Natural killer cell (primary cell): ENCODE results near the gene CAPN5. TPM values are rescaled to one million over a fixed set of nuclear protein-coding genes. Genes with fewer than 3 reads are reported as not detected.

Source experiments
- ATAC-seq, 3 donors: fragments of 150-1000 bp in 2 of 3; fragments of 200-7000 bp in 1 of 3; cut with Tn5 transposase; 1 replicate in 1 of 3; 2 replicates in 2 of 3; pipeline ENCODE4 v1.10.0; 2021; ENCODE audit warnings: mild to moderate bottlenecking in 2 of 3, moderate library complexity in 2 of 3
- DNase-seq, 2 donors: peaks; one replicate each; pipeline versions ENCODE4 v3.0.0 to v3.0.0-alpha.2; 2013 to 2021; ENCODE audit warnings: mixed read lengths in 1 of 2
- H3K27ac ChIP-seq: one replicate; pipeline ENCODE4 v1.5.1; 2013; ENCODE audit warnings: mild to moderate bottlenecking, low read length
- H3K27me3 ChIP-seq: one replicate; pipeline ENCODE4 v1.6.1; 2013; ENCODE audit warnings: low read length; ENCODE audit not compliant: control insufficient read depth, insufficient read depth
- H3K36me3 ChIP-seq: one replicate; pipeline ENCODE4 v1.6.1; 2013; ENCODE audit warnings: low read length; ENCODE audit not compliant: control insufficient read depth, insufficient read depth
- H3K4me1 ChIP-seq: one replicate; pipeline ENCODE4 v1.6.1; 2013; ENCODE audit warnings: low read length; ENCODE audit not compliant: control insufficient read depth, insufficient read depth
- H3K4me3 ChIP-seq: one replicate; pipeline ENCODE4 v1.5.1; 2013; ENCODE audit warnings: low read length
- H3K9me3 ChIP-seq: one replicate; pipeline ENCODE4 v1.6.1; 2013; ENCODE audit warnings: low read length; ENCODE audit not compliant: control insufficient read depth, insufficient read depth
- H3K27ac Mint-ChIP-seq, 2 donors: one replicate each; pipeline ENCODE4 v1.8.0; 2022; ENCODE audit warnings: mild to moderate bottlenecking in 2 of 2, mixed read lengths in 2 of 2, moderate library complexity in 1 of 2
- H3K27me3 Mint-ChIP-seq, 2 donors: one replicate each; pipeline ENCODE4 v1.8.0; 2022; ENCODE audit warnings: low read depth in 2 of 2, mixed read lengths in 2 of 2
- H3K36me3 Mint-ChIP-seq: one replicate; pipeline ENCODE4 v1.8.0; 2022; ENCODE audit warnings: mixed read lengths
- H3K4me1 Mint-ChIP-seq, 2 donors: one replicate each; pipeline ENCODE4 v1.8.0; 2022; ENCODE audit warnings: mixed read lengths in 2 of 2
- H3K4me3 Mint-ChIP-seq: one replicate; pipeline ENCODE4 v1.8.0; 2022; ENCODE audit warnings: mild to moderate bottlenecking, moderate library complexity, mixed read lengths
- H3K9me3 Mint-ChIP-seq, 2 donors: one replicate each; pipeline ENCODE4 v1.8.0; 2022; ENCODE audit warnings: mixed read lengths in 2 of 2
- WGBS: methylation state at CpG from one replicate; pipeline ENCODE4 v1.1.7; 2013; ENCODE audit warnings: missing lambda C conversion rate; ENCODE audit not compliant: insufficient coverage; 5-methylcytosine and 5-hydroxymethylcytosine counted together
- intact Hi-C: fragments of 100-400 bp; cut with micrococcal nuclease; formaldehyde crosslinking; loops from one replicate; pipeline ENCODE4 v1.14.2; 2022
- total RNA-seq, 4 donors: library from RNA; stranded (reverse); fragments of 120-200 nt in 1 of 4; gene quantifications; one replicate each; pipeline versions ENCODE4 v1.2.3 to v1.2.4, GENCODE V29; 2013 to 2022
- TF ChIP-seq, protein P1 (sequence below): fragments of 200-600 bp; IDR thresholded peaks from one replicate; pipeline ENCODE4 v1.8.0; 2022; ENCODE audit warnings: antibody characterized with exemption

The CAPN5 gene
- total RNA-seq, 3 donors from 2014 or later (not counting 1 experiment from before 2014, with no cell fraction given): 32.3 to 34.5 (median 34.3) TPM

DNA sequence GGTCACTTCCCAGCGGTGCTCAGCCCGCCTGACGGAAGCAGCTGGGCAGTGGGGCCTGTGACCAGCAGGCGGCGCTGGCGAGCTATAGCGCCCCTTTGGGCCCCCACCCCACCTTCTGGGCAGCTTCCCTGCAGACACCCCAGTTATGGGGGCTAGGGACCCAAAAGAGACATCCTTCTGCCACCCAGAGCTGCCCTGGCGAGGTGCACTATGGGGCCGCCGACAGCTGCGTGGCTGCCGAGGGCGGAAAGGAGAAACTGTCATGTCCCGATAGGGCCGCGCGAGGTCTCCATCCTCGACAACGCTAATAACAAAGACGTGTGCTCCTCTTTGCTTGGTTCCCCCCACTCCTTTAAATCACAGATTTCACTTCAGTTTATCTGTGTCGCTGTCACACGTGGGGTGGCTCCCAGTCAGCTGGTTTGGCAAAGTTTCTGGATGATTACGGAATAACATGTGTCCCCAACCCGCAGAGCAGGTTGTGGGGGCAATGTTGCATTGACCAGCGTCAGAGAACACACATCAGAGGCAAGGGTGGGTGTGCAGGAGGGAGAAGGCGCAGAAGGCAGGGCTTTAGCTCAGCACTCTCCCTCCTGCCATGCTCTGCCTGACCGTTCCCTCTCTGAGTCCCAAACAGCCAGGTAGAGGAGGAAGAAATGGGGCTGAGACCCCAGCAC, 60.6 kb downstream of the CAPN5 start:
- intact Hi-C loops: loop anchor here (1.0 to 2.0 kb wide), 2 partner anchors 61 to 491 kb away; no protein-coding TSS in a partner anchor
- DNase-seq (peak; percentile 62 to 74), ATAC-seq (peak; percentile 65 to 86 (median 83))
- Histone ChIP-seq H3K9me3 (no peaks in the 10 kb centered on the region), H3K4me1 (peaks cover 17% of the 10 kb centered on the region), H3K4me3 (peak overlapping the region; percentile 24), H3K36me3 (no peaks in the 10 kb centered on the region), H3K27me3 (peaks cover 11% of the 10 kb centered on the region), H3K27ac (no peak overlapping the region)
- TF ChIP-seq, protein P1, sequence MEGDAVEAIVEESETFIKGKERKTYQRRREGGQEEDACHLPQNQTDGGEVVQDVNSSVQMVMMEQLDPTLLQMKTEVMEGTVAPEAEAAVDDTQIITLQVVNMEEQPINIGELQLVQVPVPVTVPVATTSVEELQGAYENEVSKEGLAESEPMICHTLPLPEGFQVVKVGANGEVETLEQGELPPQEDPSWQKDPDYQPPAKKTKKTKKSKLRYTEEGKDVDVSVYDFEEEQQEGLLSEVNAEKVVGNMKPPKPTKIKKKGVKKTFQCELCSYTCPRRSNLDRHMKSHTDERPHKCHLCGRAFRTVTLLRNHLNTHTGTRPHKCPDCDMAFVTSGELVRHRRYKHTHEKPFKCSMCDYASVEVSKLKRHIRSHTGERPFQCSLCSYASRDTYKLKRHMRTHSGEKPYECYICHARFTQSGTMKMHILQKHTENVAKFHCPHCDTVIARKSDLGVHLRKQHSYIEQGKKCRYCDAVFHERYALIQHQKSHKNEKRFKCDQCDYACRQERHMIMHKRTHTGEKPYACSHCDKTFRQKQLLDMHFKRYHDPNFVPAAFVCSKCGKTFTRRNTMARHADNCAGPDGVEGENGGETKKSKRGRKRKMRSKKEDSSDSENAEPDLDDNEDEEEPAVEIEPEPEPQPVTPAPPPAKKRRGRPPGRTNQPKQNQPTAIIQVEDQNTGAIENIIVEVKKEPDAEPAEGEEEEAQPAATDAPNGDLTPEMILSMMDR: peak; percentile 96
- peaks cover 0 to 16% of the 10 kb centered on the region in 2 donors for H3K4me1 Mint-ChIP-seq
- H3K9me3 Mint-ChIP-seq: no peaks in the 10 kb centered on the region
- H3K36me3 Mint-ChIP-seq: no peaks in the 10 kb centered on the region
- H3K27ac Mint-ChIP-seq: no peak overlapping the region
- 8% methylated on average over 27 of the region's 27 CpGs for WGBS
- H3K4me3 Mint-ChIP-seq: no peak overlapping the region
- H3K27me3 Mint-ChIP-seq: peaks cover 9 to 12% of the 10 kb centered on the region in 2 donors

DNA sequence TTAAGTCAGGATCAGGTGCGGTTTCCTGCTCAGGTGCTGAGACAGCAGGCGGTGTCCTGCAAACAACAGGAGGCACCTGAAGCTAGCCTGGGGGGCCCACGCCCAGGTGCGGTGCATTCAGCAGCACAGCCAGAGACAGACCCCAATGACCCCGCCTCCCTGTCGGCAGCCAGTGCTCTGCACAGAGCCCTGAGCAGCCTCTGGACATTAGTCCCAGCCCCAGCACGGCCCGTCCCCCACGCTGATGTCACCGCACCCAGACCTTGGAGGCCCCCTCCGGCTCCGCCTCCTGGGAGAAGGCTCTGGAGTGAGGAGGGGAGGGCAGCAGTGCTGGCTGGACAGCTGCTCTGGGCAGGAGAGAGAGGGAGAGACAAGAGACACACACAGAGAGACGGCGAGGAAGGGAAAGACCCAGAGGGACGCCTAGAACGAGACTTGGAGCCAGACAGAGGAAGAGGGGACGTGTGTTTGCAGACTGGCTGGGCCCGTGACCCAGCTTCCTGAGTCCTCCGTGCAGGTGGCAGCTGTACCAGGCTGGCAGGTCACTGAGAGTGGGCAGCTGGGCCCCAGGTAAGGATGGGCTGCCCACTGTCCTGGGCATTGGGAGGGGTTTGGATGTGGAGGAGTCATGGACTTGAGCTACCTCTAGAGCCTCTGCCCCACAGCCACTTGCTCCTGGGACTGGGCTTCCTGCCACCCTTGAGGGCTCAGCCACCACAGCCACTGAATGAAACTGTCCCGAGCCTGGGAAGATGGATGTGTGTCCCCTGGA, 61.3 kb downstream of the CAPN5 start, which contains the start of gene MYO7A:
Gene MYO7A (plus strand): TSS at position 327 of the 772 bp plus-strand sequence. CDS start 2,389 bp downstream, outside the sequence.
- peaks cover 0 to 16% of the 10 kb centered on the region in 2 donors for H3K4me1 Mint-ChIP-seq
- peaks cover 9 to 12% of the 10 kb centered on the region in 2 donors for H3K27me3 Mint-ChIP-seq
- H3K4me1 ChIP-seq: peaks cover 17% of the 10 kb centered on the region
- ATAC-seq: no peak
- intact Hi-C loops: loop anchor here (1.0 to 2.0 kb wide), 2 partner anchors 60 to 491 kb away; no protein-coding TSS in a partner anchor
- H3K27me3 ChIP-seq: peaks cover 11% of the 10 kb centered on the region
- H3K36me3 ChIP-seq: no peaks in the 10 kb centered on the region
- 49% methylated on average over 20 of the region's 20 CpGs for WGBS
- TF ChIP-seq, protein P1: no peak
- no peak within 1 kb of the TSS for H3K27ac ChIP-seq
- H3K9me3 ChIP-seq: no peaks in the 10 kb centered on the region
- peak within 1 kb of the TSS; percentile 24 for H3K4me3 ChIP-seq
- H3K36me3 Mint-ChIP-seq: no peaks in the 10 kb centered on the region
- no peak within 1 kb of the TSS for H3K4me3 Mint-ChIP-seq
- no peaks in the 10 kb centered on the region for H3K9me3 Mint-ChIP-seq
- H3K27ac Mint-ChIP-seq: no peak within 1 kb of the TSS
- DNase-seq: no peak

DNA sequence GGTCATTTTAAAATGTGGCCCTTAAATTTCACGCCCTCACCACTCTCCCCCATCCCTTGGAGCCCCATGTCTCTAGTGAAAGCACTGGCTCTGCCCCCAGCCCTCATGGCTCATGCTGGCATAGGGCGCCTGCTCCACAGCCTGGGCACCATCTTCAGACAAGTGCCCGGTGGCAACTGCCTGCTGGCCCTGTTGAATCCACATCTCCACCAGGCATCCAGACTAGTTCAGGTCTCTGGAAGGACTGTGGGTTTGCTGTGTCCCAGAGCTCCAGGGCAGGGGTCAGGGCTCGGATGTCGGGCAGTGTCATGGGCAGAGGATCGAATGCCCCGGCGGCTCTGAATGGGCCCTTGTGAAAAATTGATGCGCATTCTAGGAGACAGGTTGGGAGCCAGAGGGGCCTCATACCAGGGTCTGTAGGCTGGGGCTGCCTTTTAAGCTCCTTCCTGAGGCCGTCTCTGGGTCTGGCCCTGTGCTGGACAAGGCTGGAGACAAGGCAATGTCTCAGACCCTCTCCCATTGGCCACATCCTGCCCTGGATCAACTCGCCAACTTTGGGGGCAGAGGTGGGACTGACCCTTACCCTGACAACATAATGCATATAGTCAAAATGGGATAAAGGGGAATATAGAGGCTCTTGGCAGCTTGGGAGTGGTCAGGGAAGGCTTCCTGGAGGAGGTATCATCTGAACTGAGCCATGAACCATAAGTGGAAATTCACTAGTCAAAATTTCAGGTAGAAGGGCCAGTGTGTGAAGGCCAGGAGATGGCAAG, 62.5 kb downstream of the CAPN5 start:
- Mint-ChIP-seq H3K27ac (no peak overlapping the region), H3K4me3 (no peak overlapping the region), H3K27me3 (peaks cover 9 to 12% of the 10 kb centered on the region in 2 donors), H3K36me3 (no peaks in the 10 kb centered on the region), H3K9me3 (no peaks in the 10 kb centered on the region), H3K4me1 (peaks cover 0 to 16% of the 10 kb centered on the region in 2 donors)
- intact Hi-C loops: no loop called here
- Histone ChIP-seq H3K27ac (no peak overlapping the region), H3K9me3 (no peaks in the 10 kb centered on the region), H3K4me3 (no peak overlapping the region), H3K27me3 (peaks cover 11% of the 10 kb centered on the region), H3K4me1 (peaks cover 17% of the 10 kb centered on the region), H3K36me3 (no peaks in the 10 kb centered on the region)
- ATAC-seq: no peak
- 89% methylated on average over 11 of the region's 11 CpGs for WGBS
- DNase-seq: no peak
- TF ChIP-seq, protein P1: no peak
